Spinal cord (tissue), 10 donors: ENCODE data around the gene KCNAB1. TPM values are rescaled to one million over a fixed set of nuclear protein-coding genes. Genes with fewer than 3 reads are reported as not detected.

ENCODE experiments used
- DNase-seq, 6 donors: peaks; one replicate each; pipeline versions ENCODE4 v3.0.0 to v3.0.0-alpha.2; 2013 to 2015; ENCODE audit warnings: low spot score in 6 of 6, low read depth in 4 of 6
- H3K27ac ChIP-seq: one replicate; pipeline ENCODE4 v1.5.1; 2013; ENCODE audit warnings: low read depth, low read length, control low read depth
- H3K27me3 ChIP-seq: one replicate; pipeline ENCODE4 v1.6.1; 2013; ENCODE audit warnings: low read length; ENCODE audit not compliant: control insufficient read depth, insufficient read depth
- H3K36me3 ChIP-seq: one replicate; pipeline ENCODE4 v1.6.1; 2013; ENCODE audit warnings: low read length; ENCODE audit not compliant: control insufficient read depth, insufficient read depth
- H3K4me1 ChIP-seq: one replicate; pipeline ENCODE4 v1.6.1; 2013; ENCODE audit warnings: low read length; ENCODE audit not compliant: control insufficient read depth, insufficient read depth
- H3K4me3 ChIP-seq: one replicate; pipeline ENCODE4 v1.5.1; 2013; ENCODE audit warnings: low read depth, low read length, control low read depth
- H3K9me3 ChIP-seq: one replicate; pipeline ENCODE4 v1.6.1; 2013; ENCODE audit warnings: low read length; ENCODE audit not compliant: control insufficient read depth, insufficient read depth
- WGBS: methylation state at CpG from one replicate; pipeline ENCODE4 v1.1.5; 2013; ENCODE audit warnings: missing lambda C conversion rate; ENCODE audit not compliant: insufficient coverage; 5-methylcytosine and 5-hydroxymethylcytosine counted together
- polyA plus RNA-seq, 2 donors: library from polyadenylated mRNA; unstranded; fragments of 120-200 nt; gene quantifications; one replicate each; pipeline ENCODE4 v1.2.1, GENCODE V29; 2013; ENCODE audit not compliant: insufficient read length in 2 of 2
- total RNA-seq, 2 donors: library from RNA; depleted of rRNA in 1 of 2; stranded (reverse); fragments of 120-200 nt in 1 of 2; fragments of >200 nt in 1 of 2; gene quantifications; one replicate each; pipeline versions ENCODE4 v1.2.3 to v1.2.4, GENCODE V29; 2013 to 2014
- donor health status: healthy.

KCNAB1 gene
- total and polyA plus RNA-seq, 4 donors: 10.1 to 27.5 (median 22.6) TPM

DNA sequence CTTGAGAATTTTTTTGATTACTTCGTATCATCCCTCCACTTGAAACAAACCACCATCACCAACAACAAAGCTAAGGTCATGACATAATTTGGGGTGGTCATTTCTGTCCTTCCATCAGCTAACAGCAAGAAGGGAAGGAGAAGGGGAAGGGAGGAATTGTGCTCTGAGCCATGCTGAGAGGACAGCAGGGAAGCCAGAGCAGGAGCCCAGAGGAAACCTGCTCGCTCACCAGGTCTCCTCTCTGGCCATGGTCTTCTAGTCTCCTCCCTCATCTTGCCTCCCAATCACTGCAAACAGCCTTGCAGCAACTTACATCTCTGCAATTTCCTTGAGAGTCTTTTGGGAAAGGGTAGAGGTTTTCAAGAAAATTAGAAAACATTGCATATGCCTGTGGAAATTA is 237.9 kb downstream of the KCNAB1 start:
- no peak for DNase-seq
- no peaks in the 10 kb centered on the region for H3K9me3 ChIP-seq
- no peak overlapping the region for H3K4me3 ChIP-seq
- H3K4me1 ChIP-seq: no peaks in the 10 kb centered on the region
- H3K36me3 ChIP-seq: no peaks in the 10 kb centered on the region
- H3K27me3 ChIP-seq: no peaks in the 10 kb centered on the region
- no CpG with 5 or more reads among the region's 2 CpGs for WGBS
- H3K27ac ChIP-seq: no peak overlapping the region

DNA sequence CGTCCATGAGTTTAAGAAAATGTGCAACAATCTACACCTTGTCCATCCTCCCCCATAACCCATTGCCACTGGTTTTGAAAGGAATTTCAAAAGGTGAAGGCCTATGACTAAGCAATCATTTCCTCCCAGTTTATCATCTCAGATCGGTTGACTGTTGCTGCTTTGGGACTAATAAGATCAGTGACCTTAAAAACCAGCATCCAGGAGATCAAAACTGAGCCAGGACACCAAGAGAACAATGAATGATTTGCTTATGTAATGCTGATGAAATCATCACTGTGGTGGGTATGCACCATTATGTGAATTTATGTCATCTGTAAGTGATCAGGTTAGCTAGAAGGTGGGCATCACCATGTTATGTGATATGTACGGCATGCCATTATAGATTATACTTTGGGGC is 239.0 kb downstream of the KCNAB1 start:
- no peak overlapping the region for H3K4me3 ChIP-seq
- H3K9me3 ChIP-seq: no peaks in the 10 kb centered on the region
- H3K36me3 ChIP-seq: no peaks in the 10 kb centered on the region
- DNase-seq: no peak
- H3K4me1 ChIP-seq: no peaks in the 10 kb centered on the region
- H3K27ac ChIP-seq: no peak overlapping the region
- WGBS: 100% methylated on average over 1 of the region's 3 CpGs
- H3K27me3 ChIP-seq: no peaks in the 10 kb centered on the region

- 96% methylated on average over 3 of the region's 4 CpGs for WGBS
- Histone ChIP-seq H3K9me3 (no peaks in the 10 kb centered on the region), H3K36me3 (no peaks in the 10 kb centered on the region), H3K27me3 (no peaks in the 10 kb centered on the region), H3K4me3 (no peak overlapping the region), H3K27ac (no peak overlapping the region), H3K4me1 (no peaks in the 10 kb centered on the region)
- no peak for DNase-seq
Measured at GRCh38 chr3:156360083-156360482, 239.7 kb downstream of the KCNAB1 start.

- Histone ChIP-seq H3K4me3 (no peak overlapping the region), H3K9me3 (no peaks in the 10 kb centered on the region), H3K36me3 (no peaks in the 10 kb centered on the region), H3K27ac (no peak overlapping the region), H3K27me3 (no peaks in the 10 kb centered on the region), H3K4me1 (no peaks in the 10 kb centered on the region)
- WGBS: 43% methylated on average over 5 of the region's 5 CpGs
- no peak for DNase-seq
Measured at GRCh38 chr3:156360963-156361362, 240.6 kb downstream of the KCNAB1 start.

DNA sequence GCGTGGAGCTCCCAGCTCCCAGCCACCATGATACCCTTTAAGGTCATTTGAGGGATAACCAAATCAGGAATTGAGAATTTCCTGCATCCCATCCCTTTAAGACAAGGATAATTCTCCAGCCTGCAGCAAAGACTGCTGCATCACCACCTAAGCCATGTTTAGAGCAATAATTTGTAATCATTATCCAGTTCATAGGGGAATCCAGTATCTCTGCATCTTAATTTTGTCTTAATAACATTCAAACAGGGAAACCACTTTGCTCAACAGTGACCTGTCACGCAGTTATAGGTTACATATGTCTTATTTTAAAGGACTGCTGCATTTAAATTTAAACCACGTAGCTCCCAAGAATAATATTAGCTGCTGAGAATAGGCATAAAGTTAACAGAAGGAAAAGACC is 246.2 kb downstream of the KCNAB1 start:
- no CpG with 5 or more reads among the region's 3 CpGs for WGBS
- Histone ChIP-seq H3K36me3 (no peaks in the 10 kb centered on the region), H3K27me3 (no peaks in the 10 kb centered on the region), H3K4me1 (no peaks in the 10 kb centered on the region), H3K9me3 (no peaks in the 10 kb centered on the region), H3K4me3 (no peak overlapping the region), H3K27ac (no peak overlapping the region)
- peak in 1 of 6 donors; percentile 39 for DNase-seq

DNA sequence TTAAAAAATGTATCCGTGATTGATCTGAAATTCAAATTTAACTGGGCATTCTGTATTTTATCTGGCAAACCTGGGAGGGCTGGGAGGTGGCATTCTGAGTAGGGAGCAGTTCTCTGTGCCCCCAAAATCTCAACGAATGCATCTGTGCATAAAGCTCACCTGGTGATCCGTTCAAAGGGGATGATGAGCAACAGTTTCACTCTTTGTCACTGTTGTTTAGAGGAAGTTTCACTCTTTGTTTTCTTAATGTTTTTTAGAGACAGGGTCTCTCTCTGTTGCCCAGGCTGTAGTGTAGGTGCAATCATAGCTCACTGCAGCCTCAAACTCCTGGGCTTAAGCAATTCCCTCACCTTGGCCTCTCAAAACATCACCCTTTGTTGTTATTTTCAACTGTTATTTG is 247.8 kb downstream of the KCNAB1 start:
- 80% methylated on average over 1 of the region's 3 CpGs for WGBS
- Histone ChIP-seq H3K36me3 (no peaks in the 10 kb centered on the region), H3K4me1 (no peaks in the 10 kb centered on the region), H3K27me3 (no peaks in the 10 kb centered on the region), H3K4me3 (no peak overlapping the region), H3K27ac (no peak overlapping the region), H3K9me3 (no peaks in the 10 kb centered on the region)
- DNase-seq: no peak

DNA sequence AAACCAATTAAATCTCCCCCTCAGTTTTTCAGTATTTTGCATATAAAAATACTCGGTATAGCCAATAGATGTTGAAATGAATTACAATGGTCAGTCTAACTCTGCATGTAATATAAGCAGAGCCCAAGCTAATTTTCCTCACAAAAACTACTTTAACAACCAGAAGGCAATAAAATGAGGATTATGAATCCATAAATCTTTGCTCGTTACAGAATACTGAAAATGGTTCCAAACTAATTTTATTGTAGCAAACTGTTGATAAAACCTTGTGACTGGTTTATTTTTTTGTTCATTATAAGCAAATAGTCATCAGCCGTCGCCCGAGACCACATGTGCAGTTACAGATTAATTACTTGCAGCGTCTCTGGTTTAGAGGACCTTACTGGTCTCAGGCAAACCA is 251.3 kb downstream of the KCNAB1 start:
- no peak overlapping the region for H3K27ac ChIP-seq
- no peaks in the 10 kb centered on the region for H3K27me3 ChIP-seq
- H3K36me3 ChIP-seq: no peaks in the 10 kb centered on the region
- WGBS: no CpG with 5 or more reads among the region's 6 CpGs
- no peaks in the 10 kb centered on the region for H3K4me1 ChIP-seq
- H3K9me3 ChIP-seq: no peaks in the 10 kb centered on the region
- peak in 1 of 6 donors; percentile 60 for DNase-seq
- no peak overlapping the region for H3K4me3 ChIP-seq

- no peaks in the 10 kb centered on the region for H3K27me3 ChIP-seq
- no peaks in the 10 kb centered on the region for H3K4me1 ChIP-seq
- no peaks in the 10 kb centered on the region for H3K9me3 ChIP-seq
- no peak overlapping the region for H3K4me3 ChIP-seq
- no peak overlapping the region for H3K27ac ChIP-seq
- no CpG with 5 or more reads among the region's 1 CpG for WGBS
- H3K36me3 ChIP-seq: no peaks in the 10 kb centered on the region
- no peak for DNase-seq
Measured at GRCh38 chr3:156373095-156373494, 252.7 kb downstream of the KCNAB1 start.

DNA sequence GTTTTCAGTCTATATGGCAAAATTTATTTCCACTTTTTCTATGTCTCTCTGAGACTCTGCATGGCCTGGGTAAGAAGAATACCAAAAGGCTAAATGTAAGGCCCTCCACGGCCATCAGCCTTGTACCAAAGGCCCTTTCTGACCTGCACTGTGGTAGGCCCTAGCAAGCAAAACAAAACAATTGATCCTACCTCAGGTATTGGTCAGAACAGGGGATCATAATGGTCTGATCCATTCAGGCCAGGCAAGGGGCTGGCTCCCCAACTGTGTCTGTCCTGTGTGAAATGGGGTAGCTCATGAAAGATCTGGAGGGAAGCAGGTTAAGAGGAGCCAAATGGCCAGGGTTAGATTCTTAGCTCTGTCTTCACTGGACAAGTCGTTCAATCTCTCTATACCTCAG is 253.3 kb downstream of the KCNAB1 start:
- DNase-seq: no peak
- Histone ChIP-seq H3K4me3 (no peak overlapping the region), H3K27me3 (no peaks in the 10 kb centered on the region), H3K27ac (no peak overlapping the region), H3K36me3 (no peaks in the 10 kb centered on the region), H3K9me3 (no peaks in the 10 kb centered on the region), H3K4me1 (no peaks in the 10 kb centered on the region)
- no CpG with 5 or more reads among the region's 2 CpGs for WGBS

DNA sequence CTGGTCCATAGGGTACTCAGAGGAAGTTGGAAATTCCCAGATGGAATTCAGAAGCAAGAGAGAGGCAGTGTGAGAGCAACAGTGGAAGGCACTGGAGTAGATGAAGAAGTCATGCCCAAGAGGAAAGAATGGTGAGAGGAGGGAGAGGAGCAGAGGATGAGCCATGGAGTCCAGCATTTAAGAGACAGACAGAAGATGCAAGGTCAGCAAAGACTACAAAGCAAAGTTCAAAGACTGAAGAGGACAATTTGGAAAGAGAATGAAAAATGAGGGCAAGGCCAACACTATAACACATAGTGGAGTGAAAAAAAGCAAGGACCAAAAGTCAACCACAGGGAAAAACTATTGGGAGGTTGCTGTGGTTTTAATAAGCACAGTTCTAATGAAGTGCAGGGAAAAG is 255.8 kb downstream of the KCNAB1 start:
- no peaks in the 10 kb centered on the region for H3K9me3 ChIP-seq
- DNase-seq: no peak
- H3K4me3 ChIP-seq: no peak overlapping the region
- H3K27ac ChIP-seq: no peak overlapping the region
- no peaks in the 10 kb centered on the region for H3K27me3 ChIP-seq
- H3K36me3 ChIP-seq: no peaks in the 10 kb centered on the region
- no peaks in the 10 kb centered on the region for H3K4me1 ChIP-seq
